NCI-H524 treated with DMSO at 0.1 percent for 48 hours (cell line): ENCODE measurements around the gene CASP7.

Experiments used
- DNase-seq: peaks from one replicate; lab custom pipeline; 2025; lab: John Stamatoyannopoulos, UW

The CASP7 gene

DNA sequence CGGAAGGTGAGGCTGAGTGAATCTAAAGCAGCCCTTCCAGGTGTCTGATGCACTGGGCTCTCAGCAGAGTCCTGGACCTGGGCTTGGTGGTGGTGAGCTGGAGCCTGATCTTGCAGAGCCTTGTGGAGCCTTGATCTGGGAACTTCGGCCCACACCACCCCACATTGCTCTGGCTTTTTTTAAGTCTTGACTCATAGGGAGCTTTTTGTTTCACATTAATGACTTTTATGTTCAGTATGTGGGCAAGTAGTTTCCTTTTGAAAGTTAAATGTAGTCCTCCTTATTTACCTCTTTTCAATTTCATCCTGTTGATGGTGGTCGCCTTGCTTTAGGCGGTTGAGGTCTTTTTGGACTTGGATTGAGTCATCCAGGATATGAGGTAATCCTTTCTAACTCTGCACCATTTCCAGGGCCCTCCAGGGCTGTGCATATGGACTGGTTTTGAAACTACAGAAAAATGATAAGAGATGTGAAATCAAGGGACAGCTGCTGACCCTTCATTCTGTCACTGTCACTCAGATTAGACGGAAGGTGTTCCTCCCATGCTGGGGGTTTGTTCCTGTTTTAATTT lies 12.9 kb upstream of the CASP7 start:
- no peak for DNase-seq

DNA sequence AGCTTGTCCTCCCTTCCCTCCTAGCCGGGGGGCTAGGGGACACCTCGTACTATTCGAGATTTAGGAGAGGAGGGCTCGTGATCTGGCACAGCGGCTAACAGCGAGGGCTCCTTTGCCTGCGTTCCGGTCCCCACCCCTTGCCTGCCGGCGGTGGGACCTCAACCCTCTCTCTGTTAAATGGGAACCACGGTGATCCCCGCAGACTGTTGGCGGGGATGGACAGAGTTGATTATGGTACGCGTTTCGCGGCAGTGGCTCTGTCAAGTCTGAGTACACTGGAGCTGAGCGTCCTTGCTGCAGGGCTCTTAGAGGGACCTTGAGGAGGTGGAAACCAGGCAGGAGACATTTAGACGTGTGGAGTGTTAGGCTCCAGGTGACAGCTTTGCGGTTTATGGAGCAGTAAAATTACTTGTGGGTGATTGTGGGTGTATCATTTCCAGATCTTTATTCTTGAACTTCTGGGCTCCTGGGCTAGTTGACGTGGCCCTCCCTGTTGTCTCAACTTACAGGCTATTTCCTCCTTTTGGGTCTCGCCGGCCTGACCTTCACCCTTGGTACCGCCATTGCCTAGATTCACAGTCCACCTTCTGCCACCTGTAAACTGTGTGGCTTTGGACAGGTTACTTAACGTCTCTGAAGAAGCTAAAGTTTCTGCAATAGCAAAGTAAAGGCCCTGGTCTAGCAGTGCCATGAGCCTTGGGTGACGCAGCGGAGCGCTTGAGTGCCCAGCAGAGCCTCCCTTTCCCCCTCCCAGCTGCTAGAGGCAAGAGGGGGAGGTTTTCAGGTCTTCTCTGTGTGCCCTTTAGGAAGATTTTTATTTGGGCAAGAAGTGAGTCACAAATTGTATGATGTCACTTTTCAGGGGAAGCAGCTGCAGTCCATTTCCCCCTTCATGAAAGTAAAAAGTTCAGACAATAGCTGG lies 739 bp downstream of the CASP7 start:
- DNase-seq = no peak

GRCh38 chr10:113681533-113682470 lies 2.1 kb downstream of the CASP7 start:
- no peak for DNase-seq

GRCh38 chr10:113683300-113683699 lies 3.6 kb downstream of the CASP7 start:
- no peak for DNase-seq

DNA sequence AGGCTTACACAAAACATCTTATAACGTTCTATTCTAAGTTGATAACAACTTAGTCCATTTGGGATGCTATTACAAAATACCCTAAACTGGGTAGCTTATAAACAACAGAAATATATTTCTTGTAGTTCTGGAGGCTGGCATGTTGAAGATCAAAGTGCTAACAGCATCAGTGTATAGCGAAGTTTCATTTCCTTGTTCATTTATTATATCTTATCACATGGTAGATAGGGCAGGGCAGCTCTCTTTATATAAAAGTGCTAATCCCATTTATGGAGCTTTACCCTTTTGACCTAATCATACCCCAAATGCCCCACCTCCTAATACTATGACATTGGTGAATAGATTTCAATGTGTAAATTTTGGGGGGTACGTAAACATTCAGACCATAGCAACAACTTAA lies 6.3 kb downstream of the CASP7 start:
- DNase-seq = no peak

DNA sequence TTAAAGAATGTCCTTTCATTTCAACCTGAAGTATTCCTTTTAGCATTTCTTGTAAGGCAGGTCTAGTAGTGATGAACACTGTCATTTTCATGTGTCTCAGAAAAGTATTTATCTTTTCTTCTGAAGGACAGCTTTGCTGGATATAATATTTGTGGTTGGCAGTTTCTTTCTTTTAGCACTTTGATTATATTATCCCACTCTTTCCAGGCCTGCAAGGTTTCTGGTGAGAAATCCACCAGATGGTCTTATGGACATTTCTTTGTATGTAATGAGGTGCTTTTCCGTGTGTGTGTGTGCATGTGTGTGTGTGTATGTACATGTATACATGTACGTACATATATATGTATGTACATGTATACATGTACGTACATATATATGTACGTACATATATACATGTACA lies 7.3 kb downstream of the CASP7 start:
- no peak for DNase-seq

- DNase-seq = no peak
Observed at GRCh38 chr10:113689057-113689456, 9.3 kb downstream of the CASP7 start.

DNA sequence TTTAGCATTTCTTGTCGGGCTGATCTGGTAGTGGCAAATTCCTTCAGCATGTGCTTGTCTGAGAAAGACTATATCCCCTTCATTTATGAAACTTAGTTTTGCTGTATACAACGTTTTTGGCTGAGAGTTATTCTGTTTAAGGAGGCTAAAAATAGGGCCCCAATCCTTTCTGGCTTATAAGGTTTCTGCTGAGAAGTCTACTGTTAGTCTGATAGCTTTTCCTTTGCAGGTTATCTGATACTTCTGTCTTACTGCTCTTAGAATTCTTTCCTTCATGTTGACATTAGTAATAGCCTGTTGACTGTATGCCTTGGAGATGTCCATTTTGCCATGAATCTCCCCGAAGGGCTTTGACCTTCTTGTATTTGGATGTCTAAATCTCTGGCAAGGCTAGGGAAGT lies 9.9 kb downstream of the CASP7 start:
- no peak for DNase-seq

DNA sequence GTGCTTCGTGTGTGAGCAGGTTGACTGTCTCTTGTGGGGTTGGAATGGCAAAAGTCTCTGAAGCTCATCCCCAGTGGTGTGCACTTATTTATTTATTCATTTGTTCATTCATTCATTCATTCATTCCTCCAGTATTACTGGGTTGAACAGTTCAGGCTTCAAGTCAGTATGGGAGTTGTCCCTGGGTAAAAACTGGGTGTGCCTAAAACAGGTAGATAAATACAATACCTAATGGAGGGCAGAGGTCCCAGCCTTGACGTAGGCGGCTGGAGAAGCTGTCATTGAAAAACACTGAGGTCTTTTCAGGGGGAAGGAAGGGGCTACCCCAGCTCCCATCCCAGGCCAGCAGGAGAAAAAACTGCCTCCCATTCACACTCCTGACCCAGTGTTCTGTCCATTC lies 11.0 kb downstream of the CASP7 start:
- DNase-seq = no peak

GRCh38 chr10:113691381-113691780 lies 11.7 kb downstream of the CASP7 start:
- DNase-seq = no peak

DNA sequence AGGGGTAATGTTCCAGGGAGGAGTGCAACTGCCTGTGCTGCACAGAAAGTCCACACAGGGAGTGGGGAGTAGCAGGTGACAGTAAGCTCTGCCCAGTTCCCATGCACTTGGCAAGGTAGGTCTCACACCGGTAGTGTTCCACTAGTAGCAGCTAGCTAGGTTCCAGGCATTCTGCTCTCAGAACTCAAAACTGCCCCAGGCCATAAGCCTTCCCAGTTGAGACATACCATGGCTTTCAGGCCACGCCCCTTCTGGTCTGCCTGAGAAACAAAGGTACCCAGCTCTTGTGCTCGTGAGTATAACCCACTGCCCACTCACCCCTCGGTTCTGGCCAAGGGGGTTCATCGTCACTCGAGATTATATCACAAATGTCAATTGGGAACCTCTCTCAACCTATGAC lies 12.6 kb downstream of the CASP7 start:
- no peak for DNase-seq

- no peak for DNase-seq
Observed at GRCh38 chr10:113693348-113693747, 13.6 kb downstream of the CASP7 start.

DNA sequence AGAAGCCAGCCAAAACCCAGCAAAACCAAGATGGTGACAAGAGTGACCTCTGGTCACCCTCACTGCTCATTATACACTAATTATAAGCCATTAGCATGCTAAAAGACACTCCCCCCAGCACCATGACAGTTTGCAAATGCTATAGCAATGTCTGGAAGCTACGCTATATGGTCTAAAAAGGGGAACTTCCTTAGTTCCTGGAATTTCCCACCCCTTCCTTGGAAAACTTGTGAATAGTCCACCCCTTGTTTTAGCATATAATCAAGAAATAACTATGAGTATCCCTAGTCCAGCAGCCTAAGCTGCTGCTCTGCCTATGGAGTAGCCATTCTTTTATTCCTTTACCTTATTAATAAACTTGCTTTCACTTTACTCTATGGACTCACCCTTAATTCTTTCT lies 16.0 kb downstream of the CASP7 start:
- DNase-seq = no peak

DNA sequence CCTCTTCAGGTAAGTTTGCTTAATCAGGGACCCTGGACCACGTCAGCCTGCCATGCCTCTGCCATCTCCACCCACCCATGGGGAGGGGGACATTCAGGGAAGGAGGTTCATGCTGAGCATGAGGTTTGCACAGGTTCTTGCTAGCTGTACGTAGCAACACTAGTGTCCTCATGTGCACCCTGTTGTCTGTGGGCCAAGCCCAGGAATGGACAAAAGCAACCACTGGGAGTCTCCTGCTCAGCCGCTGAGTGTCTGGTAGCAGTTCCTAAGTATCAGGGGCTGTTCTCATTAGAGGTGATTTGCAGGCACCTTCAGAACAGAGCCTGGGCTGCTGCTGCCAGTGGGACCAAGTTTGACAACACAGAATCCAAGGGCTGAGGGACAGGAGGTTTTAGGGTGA lies 17.9 kb downstream of the CASP7 start:
- DNase-seq = no peak

DNA sequence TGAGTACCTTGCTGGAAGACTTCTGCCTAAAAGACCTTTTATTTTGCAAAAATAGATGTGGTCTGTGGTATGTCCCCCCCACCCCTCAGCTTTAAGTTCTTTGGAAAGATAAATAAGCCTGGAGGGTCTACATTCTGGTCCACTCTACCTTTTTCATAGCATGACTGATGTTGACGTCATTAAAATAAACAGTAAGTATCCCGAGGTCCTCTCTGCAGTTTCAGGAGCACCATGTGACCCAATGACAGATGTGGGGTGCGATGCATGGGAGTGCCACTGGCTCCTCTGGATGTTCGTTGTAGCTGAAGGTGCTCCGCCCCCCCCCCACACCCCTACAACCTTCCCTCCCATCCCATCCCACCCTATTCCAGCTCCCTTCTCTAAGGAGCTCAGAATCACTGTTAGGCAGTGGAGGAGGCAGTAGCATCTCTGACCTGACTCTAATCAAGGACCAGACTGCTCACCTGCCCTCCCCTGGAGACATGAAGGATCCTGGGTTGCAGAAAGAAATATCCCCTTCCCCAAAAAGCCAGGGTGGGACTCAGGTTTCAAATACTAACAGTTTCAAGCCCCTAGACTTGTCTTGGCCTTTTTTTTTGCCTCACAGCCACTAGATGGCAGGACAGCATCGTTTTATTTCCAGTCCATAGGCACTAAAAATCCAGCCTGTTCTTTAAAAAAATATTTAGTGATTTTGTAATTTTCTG lies 25.1 kb downstream of the CASP7 start:
- DNase-seq = no peak

- DNase-seq = no peak
Observed at GRCh38 chr10:113705344-113705652, 25.6 kb downstream of the CASP7 start.

GRCh38 chr10:113706623-113707022 lies 26.9 kb downstream of the CASP7 start:
- no peak for DNase-seq

DNA sequence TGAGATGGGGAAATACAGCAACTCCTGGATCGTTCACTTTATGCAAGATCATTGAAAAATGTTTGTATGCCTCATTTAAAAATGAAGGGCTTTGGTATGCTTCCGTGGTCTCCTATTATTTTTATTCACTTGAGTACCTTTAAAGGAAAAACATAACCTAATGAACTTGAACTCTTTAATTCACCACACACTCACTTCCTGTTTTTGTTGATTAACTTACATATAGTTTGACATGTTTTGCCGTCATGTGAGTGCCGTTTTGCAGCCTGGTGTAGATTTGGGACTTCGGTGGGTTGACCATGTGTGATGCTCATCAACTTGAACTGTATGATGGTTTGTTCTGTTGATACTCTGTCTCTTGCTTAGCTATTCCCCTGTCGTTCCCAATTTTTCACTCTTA lies 28.9 kb downstream of the CASP7 start:
- DNase-seq = no peak

GRCh38 chr10:113709221-113709838 lies 29.6 kb downstream of the CASP7 start:
- DNase-seq = no peak

- no peak for DNase-seq
Observed at GRCh38 chr10:113711142-113711541, 31.4 kb downstream of the CASP7 start.

- DNase-seq = no peak
Observed at GRCh38 chr10:113712024-113712423, 32.3 kb downstream of the CASP7 start.
